Measurements from ENCODE around the gene GRSF1. TPM values are rescaled to one million over a fixed set of nuclear protein-coding genes. Genes with fewer than 3 reads are reported as not detected.

The GRSF1 gene, protein sequence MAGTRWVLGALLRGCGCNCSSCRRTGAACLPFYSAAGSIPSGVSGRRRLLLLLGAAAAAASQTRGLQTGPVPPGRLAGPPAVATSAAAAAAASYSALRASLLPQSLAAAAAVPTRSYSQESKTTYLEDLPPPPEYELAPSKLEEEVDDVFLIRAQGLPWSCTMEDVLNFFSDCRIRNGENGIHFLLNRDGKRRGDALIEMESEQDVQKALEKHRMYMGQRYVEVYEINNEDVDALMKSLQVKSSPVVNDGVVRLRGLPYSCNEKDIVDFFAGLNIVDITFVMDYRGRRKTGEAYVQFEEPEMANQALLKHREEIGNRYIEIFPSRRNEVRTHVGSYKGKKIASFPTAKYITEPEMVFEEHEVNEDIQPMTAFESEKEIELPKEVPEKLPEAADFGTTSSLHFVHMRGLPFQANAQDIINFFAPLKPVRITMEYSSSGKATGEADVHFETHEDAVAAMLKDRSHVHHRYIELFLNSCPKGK
- 57.8 TPM for polyA plus RNA-seq (2013, experiment 1 of 2)
- 62.4 TPM for polyA plus RNA-seq (2013, experiment 2 of 2)

DNA sequence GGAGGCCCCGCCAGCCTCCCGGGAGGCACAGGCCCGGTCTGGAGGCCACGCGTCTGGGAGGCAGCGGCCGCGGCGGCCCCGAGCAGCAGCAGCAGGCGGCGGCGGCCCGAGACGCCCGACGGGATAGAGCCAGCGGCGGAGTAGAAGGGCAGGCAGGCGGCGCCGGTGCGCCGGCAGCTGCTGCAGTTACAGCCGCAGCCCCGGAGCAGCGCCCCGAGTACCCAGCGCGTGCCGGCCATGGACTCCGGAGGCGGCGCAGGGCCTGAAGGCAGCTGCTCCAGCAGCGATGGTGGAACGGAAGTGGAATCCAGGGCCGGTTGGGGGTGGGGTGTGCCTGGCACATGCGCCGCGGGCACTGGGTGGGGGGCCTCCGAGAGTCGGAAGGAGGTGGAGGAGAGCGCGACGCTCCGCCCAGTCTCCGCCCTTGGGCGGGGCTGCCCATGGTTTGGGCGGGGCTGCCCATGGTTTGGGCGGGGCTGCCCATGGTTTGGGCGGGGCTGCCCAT is at the start of gene GRSF1:
Gene GRSF1 (minus strand): TSS at position 302 of the 505 bp plus-strand sequence. CDS start 63 bp downstream, at position 239.
- H3K4me3 ChIP-seq (ENCODE audit: insufficient read depth in 1 of 2, low read depth in 1 of 2, low read length in 2 of 2): peak within 1 kb of the TSS; percentile 98 to 99
- H2AFZ ChIP-seq (ENCODE audit: low read depth, low read length): peak within 1 kb of the TSS; percentile 81
- H3K4me2 ChIP-seq (ENCODE audit: low read length, poor library complexity, severe bottlenecking): peak within 1 kb of the TSS; percentile 87
- peak within 1 kb of the TSS; percentile 97 to 99 for H3K4ac ChIP-seq (ENCODE audit: low read depth in 1 of 2, low read length in 2 of 2)
- peak within 1 kb of the TSS; percentile 96 to 98 for H3K18ac ChIP-seq (ENCODE audit: low read depth in 1 of 2, low read length in 2 of 2)
- H2BK5ac ChIP-seq (ENCODE audit: low read depth, low read length, poor library complexity, severe bottlenecking): peak within 1 kb of the TSS; percentile 92
- H2BK15ac ChIP-seq (ENCODE audit: low read depth, poor library complexity, severe bottlenecking): peak within 1 kb of the TSS; percentile 94
- peak within 1 kb of the TSS in 1 of 2 experiments; percentile 99 for H3K14ac ChIP-seq (ENCODE audit: low read length in 2 of 2)
- peaks cover 10% of the 10 kb centered on the region for H3K4me1 ChIP-seq (ENCODE audit: control insufficient read depth, insufficient read depth, low read depth, low read length)
- no peaks in the 10 kb centered on the region for H3K27me3 ChIP-seq (ENCODE audit: control insufficient read depth in 1 of 2, insufficient read depth in 1 of 2, low read length in 2 of 2)
- peaks cover 9% of the 10 kb centered on the region in 2 experiments for H3K36me3 ChIP-seq (ENCODE audit: control insufficient read depth in 1 of 2, insufficient read depth in 2 of 2, low read depth in 1 of 2, low read length in 2 of 2)
- H2BK120ac ChIP-seq (ENCODE audit: low read depth, low read length): peak within 1 kb of the TSS; percentile 95
- peak within 1 kb of the TSS; percentile 83 to 96 for H3K23ac ChIP-seq (ENCODE audit: low read length in 2 of 2)
- H3K27ac ChIP-seq (ENCODE audit: low read length, poor library complexity, severe bottlenecking): peak within 1 kb of the TSS; percentile 71
- H2BK12ac ChIP-seq (ENCODE audit: low read length in 2 of 2): peak within 1 kb of the TSS in 1 of 2 experiments; percentile 54
- 0% methylated on average over 34 of the region's 51 CpGs for WGBS
- no peaks in the 10 kb centered on the region for H3K79me1 ChIP-seq (replicated peaks; ENCODE audit: low read length, poor library complexity, severe bottlenecking)
- no peaks in the 10 kb centered on the region for H3K9me3 ChIP-seq (ENCODE audit: control insufficient read depth, low read length)
- peak; percentile 92 for DNase-seq
- H3K9ac ChIP-seq (ENCODE audit: low read length): peak within 1 kb of the TSS; percentile 94
- H4K8ac ChIP-seq (ENCODE audit: low read length): peak within 1 kb of the TSS; percentile 90
- H4K91ac ChIP-seq (ENCODE audit: low read length): peak within 1 kb of the TSS; percentile 96
- peak within 1 kb of the TSS; percentile 65 for H2AK5ac ChIP-seq (ENCODE audit: low read length, severe bottlenecking)

DNA sequence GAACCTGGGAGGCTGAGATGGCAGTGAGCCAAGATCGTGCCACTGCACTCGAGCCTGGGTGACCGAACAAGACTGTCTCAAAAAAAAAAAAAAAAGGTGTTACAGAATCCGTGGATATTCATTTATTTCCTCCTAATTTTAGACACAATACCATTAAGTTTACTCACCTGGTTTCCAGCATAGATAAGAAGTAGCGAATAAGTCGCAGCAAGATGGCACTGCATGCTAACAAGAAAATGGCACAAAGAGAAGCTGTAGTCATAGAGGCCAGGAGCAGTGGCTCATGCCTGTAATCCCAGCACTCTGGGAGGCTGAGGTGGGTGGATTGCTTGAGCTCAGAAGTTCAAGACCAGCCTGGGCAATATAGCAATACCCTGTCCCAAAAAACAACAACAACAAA is 45.5 kb upstream of the GRSF1 start:
- Histone ChIP-seq H3K9me3 (ENCODE audit: control insufficient read depth, low read length) (no peaks in the 10 kb centered on the region), H2BK120ac (ENCODE audit: low read depth, low read length) (no peak overlapping the region), H2BK15ac (ENCODE audit: low read depth, poor library complexity, severe bottlenecking) (no peak overlapping the region), H3K4me3 (ENCODE audit: insufficient read depth in 1 of 2, low read depth in 1 of 2, low read length in 2 of 2) (no peak overlapping the region), H3K27ac (ENCODE audit: low read length, poor library complexity, severe bottlenecking) (no peak overlapping the region), H2BK12ac (ENCODE audit: low read length in 2 of 2) (no peak overlapping the region), H2AK5ac (ENCODE audit: low read length, severe bottlenecking) (no peak overlapping the region), H2AFZ (ENCODE audit: low read depth, low read length) (no peak overlapping the region), H3K4me2 (ENCODE audit: low read length, poor library complexity, severe bottlenecking) (no peak overlapping the region), H4K91ac (ENCODE audit: low read length) (no peak overlapping the region), H3K4ac (ENCODE audit: low read depth in 1 of 2, low read length in 2 of 2) (no peak overlapping the region), H3K79me1 (replicated peaks; ENCODE audit: low read length, poor library complexity, severe bottlenecking) (no peaks in the 10 kb centered on the region), H3K27me3 (ENCODE audit: control insufficient read depth in 1 of 2, insufficient read depth in 1 of 2, low read length in 2 of 2) (no peaks in the 10 kb centered on the region), H3K23ac (ENCODE audit: low read length in 2 of 2) (no peak overlapping the region), H4K8ac (ENCODE audit: low read length) (no peak overlapping the region), H3K36me3 (ENCODE audit: control insufficient read depth in 1 of 2, insufficient read depth in 2 of 2, low read depth in 1 of 2, low read length in 2 of 2) (no peaks in the 10 kb centered on the region), H2BK5ac (ENCODE audit: low read depth, low read length, poor library complexity, severe bottlenecking) (no peak overlapping the region), H3K18ac (ENCODE audit: low read depth in 1 of 2, low read length in 2 of 2) (no peak overlapping the region), H3K14ac (ENCODE audit: low read length in 2 of 2) (no peak overlapping the region), H3K4me1 (ENCODE audit: control insufficient read depth, insufficient read depth, low read depth, low read length) (no peaks in the 10 kb centered on the region), H3K9ac (ENCODE audit: low read length) (no peak overlapping the region)
- WGBS: 79% methylated on average over 5 of the region's 6 CpGs
- no peak for DNase-seq

DNA sequence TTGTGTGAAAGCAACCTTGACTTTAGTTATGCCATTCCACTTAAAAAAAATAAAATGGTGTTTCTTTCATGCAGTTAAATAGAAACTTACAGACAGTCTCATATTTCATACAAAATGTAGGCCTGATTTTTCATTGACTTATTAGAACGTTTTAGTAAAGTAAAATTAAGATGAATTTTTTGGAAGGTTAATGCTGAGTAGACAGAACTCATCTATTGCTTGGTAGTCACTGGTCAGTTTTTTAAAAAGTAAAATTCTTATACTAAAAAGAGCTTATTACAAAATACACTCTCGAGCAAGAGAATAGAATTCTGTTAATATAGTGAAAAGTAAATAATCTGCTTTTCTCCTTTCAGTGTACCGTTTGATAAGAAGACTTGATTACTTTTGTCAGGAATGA is 41.0 kb upstream of the GRSF1 start:
- Histone ChIP-seq H4K91ac (ENCODE audit: low read length) (no peak overlapping the region), H3K9ac (ENCODE audit: low read length) (no peak overlapping the region), H3K4me1 (ENCODE audit: control insufficient read depth, insufficient read depth, low read depth, low read length) (no peaks in the 10 kb centered on the region), H3K79me1 (replicated peaks; ENCODE audit: low read length, poor library complexity, severe bottlenecking) (no peaks in the 10 kb centered on the region), H2BK15ac (ENCODE audit: low read depth, poor library complexity, severe bottlenecking) (no peak overlapping the region), H3K36me3 (ENCODE audit: control insufficient read depth in 1 of 2, insufficient read depth in 2 of 2, low read depth in 1 of 2, low read length in 2 of 2) (no peaks in the 10 kb centered on the region), H3K4me2 (ENCODE audit: low read length, poor library complexity, severe bottlenecking) (no peak overlapping the region), H2BK120ac (ENCODE audit: low read depth, low read length) (no peak overlapping the region), H3K18ac (ENCODE audit: low read depth in 1 of 2, low read length in 2 of 2) (no peak overlapping the region), H3K9me3 (ENCODE audit: control insufficient read depth, low read length) (no peaks in the 10 kb centered on the region), H2AK5ac (ENCODE audit: low read length, severe bottlenecking) (no peak overlapping the region), H2BK12ac (ENCODE audit: low read length in 2 of 2) (no peak overlapping the region), H3K4me3 (ENCODE audit: insufficient read depth in 1 of 2, low read depth in 1 of 2, low read length in 2 of 2) (no peak overlapping the region), H3K27me3 (ENCODE audit: control insufficient read depth in 1 of 2, insufficient read depth in 1 of 2, low read length in 2 of 2) (no peaks in the 10 kb centered on the region), H3K4ac (ENCODE audit: low read depth in 1 of 2, low read length in 2 of 2) (no peak overlapping the region), H3K27ac (ENCODE audit: low read length, poor library complexity, severe bottlenecking) (no peak overlapping the region), H2BK5ac (ENCODE audit: low read depth, low read length, poor library complexity, severe bottlenecking) (no peak overlapping the region), H3K23ac (ENCODE audit: low read length in 2 of 2) (no peak overlapping the region), H4K8ac (ENCODE audit: low read length) (no peak overlapping the region), H2AFZ (ENCODE audit: low read depth, low read length) (no peak overlapping the region), H3K14ac (ENCODE audit: low read length in 2 of 2) (no peak overlapping the region)
- no CpG with 5 or more reads among the region's 3 CpGs for WGBS
- no peak for DNase-seq

DNA sequence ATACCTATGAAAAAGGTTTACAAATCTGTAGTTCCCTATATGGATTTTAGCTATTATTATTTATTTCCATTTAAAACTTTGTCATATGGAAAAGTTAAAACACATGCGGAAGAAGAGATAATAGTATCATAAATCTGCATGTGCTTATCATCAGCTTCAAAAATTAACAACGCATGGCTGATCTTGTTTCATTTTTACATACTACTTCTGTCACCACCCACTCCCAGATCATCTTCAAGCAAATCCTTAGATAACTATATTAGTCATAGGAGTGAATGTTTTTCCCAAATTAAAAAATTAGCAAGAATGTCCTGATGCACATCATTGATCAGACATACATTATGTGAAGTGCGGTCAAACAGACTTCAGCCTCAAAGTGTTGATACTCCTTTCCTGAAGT is 37.9 kb upstream of the GRSF1 start:
- H3K18ac ChIP-seq (ENCODE audit: low read depth in 1 of 2, low read length in 2 of 2): no peak overlapping the region
- no peak overlapping the region for H2BK12ac ChIP-seq (ENCODE audit: low read length in 2 of 2)
- H3K9me3 ChIP-seq (ENCODE audit: control insufficient read depth, low read length): no peaks in the 10 kb centered on the region
- H3K9ac ChIP-seq (ENCODE audit: low read length): no peak overlapping the region
- no peaks in the 10 kb centered on the region for H3K79me1 ChIP-seq (replicated peaks; ENCODE audit: low read length, poor library complexity, severe bottlenecking)
- H3K14ac ChIP-seq (ENCODE audit: low read length in 2 of 2): no peak overlapping the region
- H3K4me1 ChIP-seq (ENCODE audit: control insufficient read depth, insufficient read depth, low read depth, low read length): no peaks in the 10 kb centered on the region
- DNase-seq: no peak
- no peak overlapping the region for H3K27ac ChIP-seq (ENCODE audit: low read length, poor library complexity, severe bottlenecking)
- H2BK5ac ChIP-seq (ENCODE audit: low read depth, low read length, poor library complexity, severe bottlenecking): no peak overlapping the region
- no peak overlapping the region for H2AK5ac ChIP-seq (ENCODE audit: low read length, severe bottlenecking)
- H3K23ac ChIP-seq (ENCODE audit: low read length in 2 of 2): no peak overlapping the region
- no peak overlapping the region for H2BK15ac ChIP-seq (ENCODE audit: low read depth, poor library complexity, severe bottlenecking)
- no peak overlapping the region for H3K4me2 ChIP-seq (ENCODE audit: low read length, poor library complexity, severe bottlenecking)
- H3K4me3 ChIP-seq (ENCODE audit: insufficient read depth in 1 of 2, low read depth in 1 of 2, low read length in 2 of 2): no peak overlapping the region
- no peak overlapping the region for H3K4ac ChIP-seq (ENCODE audit: low read depth in 1 of 2, low read length in 2 of 2)
- no peaks in the 10 kb centered on the region for H3K27me3 ChIP-seq (ENCODE audit: control insufficient read depth in 1 of 2, insufficient read depth in 1 of 2, low read length in 2 of 2)
- no peak overlapping the region for H2AFZ ChIP-seq (ENCODE audit: low read depth, low read length)
- H4K8ac ChIP-seq (ENCODE audit: low read length): no peak overlapping the region
- H2BK120ac ChIP-seq (ENCODE audit: low read depth, low read length): no peak overlapping the region
- 87% methylated on average over 2 of the region's 3 CpGs for WGBS
- no peak overlapping the region for H4K91ac ChIP-seq (ENCODE audit: low read length)
- H3K36me3 ChIP-seq (ENCODE audit: control insufficient read depth in 1 of 2, insufficient read depth in 2 of 2, low read depth in 1 of 2, low read length in 2 of 2): no peaks in the 10 kb centered on the region

Data from mesenchymal stem cell (in vitro differentiated cells and primary cell).